HCT116 (cell line): ENCODE data around the gene ARMC12. TPM values are rescaled to one million over a fixed set of nuclear protein-coding genes. Genes with fewer than 3 reads are reported as not detected.

ENCODE experiments used
- ATAC-seq: fragments of 200-7000 bp; cut with Tn5 transposase; 2 replicates; pipeline ENCODE4 v1.9.1; 2020; ENCODE audit warnings: mild to moderate bottlenecking, moderate library complexity
- BruUV-seq: library from RNA; stranded (reverse); fragments of 400-500 nt; replicated peaks from 2 replicates; lab custom pipeline; 2021; lab: Mats Ljungman, UMichigan
- CTCF ChIA-PET: fragments of 300-600 bp; sonication (Branson Sonifier 250); formaldehyde crosslinking; loops from one replicate; lab custom pipeline; 2021; ENCODE audit warnings: antibody characterized with exemption; lab: Charles Lee
- POLR2A ChIA-PET: fragments of 300-600, 350-600 bp; sonication (Branson Sonifier 250); formaldehyde crosslinking; loops from one replicate; lab custom pipeline; 2021; ENCODE audit warnings: antibody characterized with exemption; lab: Charles Lee
- RAD21 ChIA-PET, 2 experiments: fragments of 300-600 bp; sonication (Branson Sonifier 250); formaldehyde crosslinking; loops; one replicate each; lab custom pipeline; 2023; ENCODE audit warnings: low total read pairs in 2 of 2; ENCODE audit not compliant: uncharacterized antibody in 2 of 2, unreplicated experiment in 2 of 2, low non-redundant PET in 1 of 2; lab: Charles Lee
- DNase-seq: peaks from one replicate; pipeline ENCODE4 v3.0.0-alpha.2; 2010; ENCODE audit warnings: low read depth, low spot score
- H2AFZ ChIP-seq: fragments of 200-600 bp; shearing (Covaris generic), sonication (generic); 2 replicates; pipeline ENCODE4 v1.6.1; 2017; ENCODE audit warnings: low read depth, mixed run types, mixed read lengths, antibody characterized with exemption, low read length; ENCODE audit not compliant: poor library complexity, severe bottlenecking
- H3K27ac ChIP-seq: 2 replicates; pipeline ENCODE4 v1.5.1; 2012; ENCODE audit warnings: low read depth, low read length
- H3K27me3 ChIP-seq: fragments of 200-600 bp; sonication (generic); 2 replicates; pipeline ENCODE4 v1.6.1; 2016; ENCODE audit warnings: mixed run types, low read length, mixed read lengths; ENCODE audit not compliant: insufficient read depth
- H3K36me3 ChIP-seq, 2 experiments: fragments of 200-500 bp in 1 of 2; fragments of 200-600 bp in 1 of 2; sonication (Bioruptor generic) in 1 of 2; sonication (generic) in 1 of 2; 2 replicates each; pipeline versions ENCODE4 v1.5.1 to v1.6.1; 2014 to 2016; ENCODE audit warnings: low read length in 2 of 2, inconsistent platforms in 1 of 2, mixed read lengths in 1 of 2, mixed run types in 1 of 2; ENCODE audit not compliant: insufficient read depth in 2 of 2, control insufficient read depth in 1 of 2
- H3K4me1 ChIP-seq, 2 experiments: fragments of 200-600 bp in 1 of 2; sonication (generic) in 1 of 2; 2 replicates each; pipeline versions ENCODE4 v1.5.1 to v1.6.1; 2012 to 2017; ENCODE audit warnings: low read length in 2 of 2, inconsistent platforms in 1 of 2, mild to moderate bottlenecking in 1 of 2, mixed read lengths in 1 of 2, mixed run types in 1 of 2, moderate library complexity in 1 of 2; ENCODE audit not compliant: insufficient read depth in 2 of 2, control insufficient read depth in 1 of 2
- H3K4me2 ChIP-seq: fragments of 200-600 bp; sonication (generic); 2 replicates; pipeline ENCODE4 v1.6.1; 2017; ENCODE audit warnings: mixed run types, low read length, mixed read lengths
- H3K4me3 ChIP-seq, 2 experiments: fragments of 200-600 bp in 1 of 2; sonication (generic) in 1 of 2; replicated peaks in 1 of 2; 2 replicates each; pipeline ENCODE4 v1.5.1; 2011 to 2016; ENCODE audit warnings: low read length in 2 of 2, control low read depth in 1 of 2, low read depth in 1 of 2, mild to moderate bottlenecking in 1 of 2, mixed read lengths in 1 of 2, mixed run types in 1 of 2
- H3K79me2 ChIP-seq: fragments of 200-600 bp; sonication (generic); 2 replicates; pipeline ENCODE4 v1.6.1; 2017; ENCODE audit warnings: mild to moderate bottlenecking, mixed run types, low read length, moderate library complexity, mixed read lengths; ENCODE audit not compliant: insufficient read depth
- H3K9ac ChIP-seq: fragments of 200-600 bp; sonication (generic); 2 replicates; pipeline ENCODE4 v1.6.1; 2016; ENCODE audit warnings: low read length, mixed read lengths
- H3K9me2 ChIP-seq: fragments of 200-600 bp; sonication (generic), shearing (Covaris generic); 2 replicates; pipeline ENCODE4 v1.6.1; 2017; ENCODE audit warnings: mixed run types, mild to moderate bottlenecking, moderate library complexity; ENCODE audit not compliant: insufficient read depth
- H3K9me3 ChIP-seq, 2 experiments: fragments of 200-500 bp in 1 of 2; fragments of 200-600 bp in 1 of 2; sonication (Bioruptor generic) in 1 of 2; sonication (generic) in 1 of 2; 2 replicates each; pipeline ENCODE4 v1.6.1; 2014 to 2017; ENCODE audit warnings: low read length in 2 of 2, mixed read lengths in 2 of 2, inconsistent platforms in 1 of 2, low read depth in 1 of 2, mild to moderate bottlenecking in 1 of 2, mixed run types in 1 of 2, moderate library complexity in 1 of 2; ENCODE audit not compliant: control insufficient read depth in 1 of 2, insufficient read depth in 1 of 2
- H4K20me1 ChIP-seq: fragments of 200-600 bp; sonication (generic), shearing (Covaris generic); 2 replicates; pipeline ENCODE4 v1.6.1; 2017; ENCODE audit warnings: mixed run types, mild to moderate bottlenecking, moderate library complexity; ENCODE audit not compliant: insufficient read depth
- CBX3 ChIP-seq: IDR thresholded peaks from 2 replicates; pipeline ENCODE4 v1.6.1; 2012; ENCODE audit warnings: low read depth
- EGR1 ChIP-seq: IDR thresholded peaks from 2 replicates; pipeline ENCODE4 v1.6.1; 2012; ENCODE audit warnings: low read depth
- FOSL1 ChIP-seq: IDR thresholded peaks from 2 replicates; pipeline ENCODE4 v1.6.1; 2012; ENCODE audit warnings: low read depth
- POLR2A ChIP-seq: IDR thresholded peaks from 2 replicates; pipeline ENCODE4 v1.7.0; 2011; ENCODE audit warnings: borderline replicate concordance; ENCODE audit not compliant: insufficient read depth, insufficient read length; ENCODE audit errors: extremely low read depth
- POLR2AphosphoS5 ChIP-seq: IDR thresholded peaks from 2 replicates; pipeline ENCODE4 v1.6.1; 2011; ENCODE audit warnings: mild to moderate bottlenecking, low read depth, low read length, moderate library complexity
- SP1 ChIP-seq: IDR thresholded peaks from 2 replicates; pipeline ENCODE4 v1.6.1; 2012; ENCODE audit warnings: low read depth
- SRF ChIP-seq: IDR thresholded peaks from 2 replicates; pipeline ENCODE4 v1.6.1; 2012; ENCODE audit warnings: low read depth
- TCF7L2 ChIP-seq: IDR thresholded peaks from 2 replicates; pipeline ENCODE4 v1.7.0; 2011; ENCODE audit warnings: borderline replicate concordance, inconsistent platforms; ENCODE audit not compliant: insufficient read depth, insufficient read length; ENCODE audit errors: extremely low read depth
- YY1 ChIP-seq: IDR thresholded peaks from 2 replicates; pipeline ENCODE4 v1.6.1; 2011; ENCODE audit warnings: low read length, low read depth, moderate library complexity, mild to moderate bottlenecking; ENCODE audit not compliant: insufficient replicate concordance; ENCODE audit errors: extremely low read depth
- ZFX ChIP-seq: fragments of 450-650 bp; IDR thresholded peaks from 2 replicates; pipeline ENCODE4 v1.6.1; 2017
- intact Hi-C: fragments of 100-400 bp; cut with micrococcal nuclease; formaldehyde crosslinking; loops from 2 replicates; pipeline ENCODE4 v1.10.0; 2022
- total RNA-seq: library from RNA; stranded (reverse); gene quantifications from one replicate; pipeline ENCODE4 v1.2.1, GENCODE V29; 2021; ENCODE audit not compliant: unreplicated experiment
- TF ChIP-seq, protein P1 (sequence below): IDR thresholded peaks from 2 replicates; pipeline ENCODE4 v1.6.1; 2012

The ARMC12 gene
- total RNA-seq, 1 experiment from 2014 or later = 0.79 TPM

- peaks cover 12 to 14% of the 10 kb centered on the region in 2 experiments; a peak in 3 of 4 replicates for H3K4me1 ChIP-seq
- no peaks in the 10 kb centered on the region for H3K9me3 ChIP-seq
- peak overlapping the region; percentile 90 for H3K27ac ChIP-seq
- ChIA-PET POLR2A (no interaction called here), RAD21 (no interaction called here), CTCF (no interaction called here)
- H4K20me1 ChIP-seq = 0 out of 2 replicates have a peak, but pooled peaks cover 10% of the 10 kb centered on the region
- H3K4me2 ChIP-seq = peak overlapping the region; percentile 88
- ATAC-seq (peak; percentile 52), DNase-seq (peak; percentile 18)
- H3K36me3 ChIP-seq = no peaks in the 10 kb centered on the region
- no peaks in the 10 kb centered on the region for H3K9me2 ChIP-seq
- BruUV-seq = no TSS peak
- no peaks in the 10 kb centered on the region for H3K27me3 ChIP-seq
- no peak for TF ChIP-seq SRF
- TF ChIP-seq, protein P1, sequence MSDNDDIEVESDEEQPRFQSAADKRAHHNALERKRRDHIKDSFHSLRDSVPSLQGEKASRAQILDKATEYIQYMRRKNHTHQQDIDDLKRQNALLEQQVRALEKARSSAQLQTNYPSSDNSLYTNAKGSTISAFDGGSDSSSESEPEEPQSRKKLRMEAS = no peak
- peak; percentile 39; the same call in 1 of the 2 replicates for TF ChIP-seq EGR1
- H3K79me2 ChIP-seq = peaks cover 54% of the 10 kb centered on the region
- H3K9ac ChIP-seq = peak overlapping the region; percentile 82
- intact Hi-C loops = loop anchor here (2.0 kb wide), 1 partner anchor 45 kb away; no protein-coding TSS in a partner anchor
- H3K4me3 ChIP-seq = peak overlapping the region; percentile 76 to 87
- no peak overlapping the region for H2AFZ ChIP-seq
Observed at GRCh38 chr6:35687658-35688604, 48.9 kb upstream of the ARMC12 start.

- Histone ChIP-seq H4K20me1 (0 out of 2 replicates have a peak, but pooled peaks cover 10% of the 10 kb centered on the region), H2AFZ (peak within 1 kb of the TSS; percentile 25), H3K27me3 (no peaks in the 10 kb centered on the region)
- BruUV-seq = no TSS peak
- ChIA-PET RAD21 (no interaction called here), POLR2A (no interaction called here)
- peak; percentile 95 for ATAC-seq
- TF ChIP-seq POLR2AphosphoS5 = peak; percentile 95
- peak; percentile 79 for TF ChIP-seq EGR1
- TF ChIP-seq CBX3 = no peak
- TF ChIP-seq ZFX = peak; percentile 70
- TF ChIP-seq, protein P1 = peak; percentile 88
- TF ChIP-seq SP1 = peak; percentile 87
- peak; percentile 59 for TF ChIP-seq YY1
- TF ChIP-seq TCF7L2 = no peak
- TF ChIP-seq POLR2A = peak; percentile 85
- TF ChIP-seq FOSL1 = no peak
- TF ChIP-seq, all 23 proteins: peak for 7
- no peaks in the 10 kb centered on the region for H3K9me2 ChIP-seq
- H3K36me3 ChIP-seq = no peaks in the 10 kb centered on the region
- DNase-seq = peak; percentile 70
- CTCF ChIA-PET = interaction anchor here (0.9 kb wide), 1 partner anchor 48 kb away, joined by 3 read pairs; no protein-coding TSS in a partner anchor
- peaks cover 12 to 14% of the 10 kb centered on the region in 2 experiments; a peak in 3 of 4 replicates for H3K4me1 ChIP-seq
- H3K79me2 ChIP-seq = peaks cover 45% of the 10 kb centered on the region
- peak within 1 kb of the TSS; percentile 82 for H3K9ac ChIP-seq
- H3K4me3 ChIP-seq = peak within 1 kb of the TSS; percentile 76 to 87
- H3K27ac ChIP-seq = peak within 1 kb of the TSS; percentile 90
- intact Hi-C loops = loop anchor here (2.0 kb wide), 1 partner anchor 44 kb away; no protein-coding TSS in a partner anchor
- peaks cover 0 to 3% of the 10 kb centered on the region in 2 experiments; a peak in 1 of 4 replicates for H3K9me3 ChIP-seq
- H3K4me2 ChIP-seq = peak within 1 kb of the TSS; percentile 88
Observed at GRCh38 chr6:35688605-35689322, 48.1 kb upstream of the ARMC12 start, which contains the start of gene FKBP5. FKBP5 (minus strand) TSS chr6:35688915; CDS start chr6:35642824, 46,091 bp downstream.
